Measurements from ENCODE around the gene CCDC171.

- TF ChIP-seq CTCF (IDR thresholded peaks at IDR 0.05) (no peak), POLR2AphosphoS5 (IDR thresholded peaks at IDR 0.05) (no peak)
These were observed 232.7 kb downstream of the CCDC171 start for GRCh38 chr9:15785584-15785983.

All from suprapubic skin (tissue), 3 donors.